ENCODE measurements around the gene IL4R. TPM values are rescaled to one million over a fixed set of nuclear protein-coding genes. Genes with fewer than 3 reads are reported as not detected.

The IL4R gene
- total and polyA plus RNA-seq, 7 donors: 16.9 to 177 (median 55.3) TPM

DNA sequence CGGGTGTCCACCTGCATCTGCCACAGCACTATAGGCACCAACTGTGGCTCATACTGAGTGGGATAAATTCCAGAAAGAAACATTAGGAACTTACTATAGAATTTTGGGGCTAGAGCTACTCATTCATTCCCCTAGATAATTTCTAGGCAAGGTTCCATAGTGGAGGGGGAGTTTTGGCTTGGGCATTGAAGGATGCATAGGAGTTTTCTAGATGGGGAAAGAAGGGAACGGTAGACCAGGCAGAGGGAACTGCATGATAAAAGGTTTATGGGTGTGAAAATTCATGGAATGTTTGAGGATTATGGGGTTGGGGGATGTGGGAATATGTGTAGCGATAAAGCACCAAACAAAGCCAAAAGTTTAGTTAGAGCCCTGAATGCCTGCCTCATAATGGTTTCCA lies 35.5 kb downstream of the IL4R start:
- no peaks in the 10 kb centered on the region for H3K4me1 ChIP-seq
- H3K36me3 ChIP-seq: peaks cover 62 to 100% (median 95%) of the 10 kb centered on the region in 4 donors
- no peak for TF ChIP-seq EP300 (IDR thresholded peaks at IDR 0.05)
- no peak for TF ChIP-seq POLR2A (IDR thresholded peaks at IDR 0.05)
- TF ChIP-seq CTCF (IDR thresholded peaks at IDR 0.05): no peak
- TF ChIP-seq POLR2AphosphoS5 (IDR thresholded peaks at IDR 0.05): no peak
- no peak overlapping the region for H3K4me3 ChIP-seq
- no peaks in the 10 kb centered on the region for H3K27me3 ChIP-seq
- no peak overlapping the region for H3K27ac ChIP-seq
- H3K9me3 ChIP-seq: no peaks in the 10 kb centered on the region
- no peak for DNase-seq
- intact Hi-C loops (cut with DNase I): no loop called here
- 97 to 98% methylated on average over 3 of the region's 3 CpGs for WGBS, 2 donors

- DNase-seq: no peak
- 76 to 95% methylated on average over 3 of the region's 3 CpGs for WGBS, 2 donors
- H3K9me3 ChIP-seq: no peaks in the 10 kb centered on the region
- H3K4me1 ChIP-seq: no peaks in the 10 kb centered on the region
- TF ChIP-seq POLR2A (IDR thresholded peaks at IDR 0.05) (no peak), EP300 (IDR thresholded peaks at IDR 0.05) (no peak), POLR2AphosphoS5 (IDR thresholded peaks at IDR 0.05) (no peak), CTCF (IDR thresholded peaks at IDR 0.05) (no peak)
- H3K4me3 ChIP-seq: no peak overlapping the region
- H3K36me3 ChIP-seq: peaks cover 60 to 100% (median 95%) of the 10 kb centered on the region in 4 donors
- H3K27me3 ChIP-seq: no peaks in the 10 kb centered on the region
- intact Hi-C loops (cut with DNase I): no loop called here
- no peak overlapping the region for H3K27ac ChIP-seq
These were observed 36.2 kb downstream of the IL4R start for GRCh38 chr16:27350006-27350405.

DNA sequence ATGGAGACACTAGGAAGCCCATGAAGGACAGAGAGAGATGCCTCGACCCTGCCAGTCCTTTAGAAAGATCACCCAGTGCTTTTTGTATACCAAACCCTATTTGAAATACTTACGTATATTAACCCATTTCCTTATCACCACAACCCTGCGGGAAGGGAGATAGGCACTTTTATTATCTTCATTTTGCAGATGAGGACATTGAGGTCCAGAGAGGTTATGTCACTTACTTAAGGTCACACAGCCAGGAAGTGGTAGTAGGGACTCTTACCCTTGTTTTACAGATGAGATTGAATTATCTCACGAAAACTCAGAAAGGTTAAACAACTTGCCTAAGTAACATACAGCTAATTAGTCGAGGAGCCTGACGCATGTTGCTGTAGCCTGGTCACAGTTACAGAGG lies 38.2 kb downstream of the IL4R start:
- TF ChIP-seq POLR2A (IDR thresholded peaks at IDR 0.05) (no peak), POLR2AphosphoS5 (IDR thresholded peaks at IDR 0.05) (no peak), EP300 (IDR thresholded peaks at IDR 0.05) (no peak), CTCF (IDR thresholded peaks at IDR 0.05) (no peak)
- Histone ChIP-seq H3K27ac (peak overlapping the region in 1 of 4 donors; percentile 4), H3K9me3 (no peaks in the 10 kb centered on the region), H3K27me3 (no peaks in the 10 kb centered on the region), H3K36me3 (peaks cover 51 to 100% (median 94%) of the 10 kb centered on the region in 4 donors), H3K4me1 (no peaks in the 10 kb centered on the region), H3K4me3 (no peak overlapping the region)
- intact Hi-C loops (cut with DNase I): no loop called here
- 90 to 95% methylated on average over 6 of the region's 6 CpGs for WGBS, 2 donors
- no peak for DNase-seq

DNA sequence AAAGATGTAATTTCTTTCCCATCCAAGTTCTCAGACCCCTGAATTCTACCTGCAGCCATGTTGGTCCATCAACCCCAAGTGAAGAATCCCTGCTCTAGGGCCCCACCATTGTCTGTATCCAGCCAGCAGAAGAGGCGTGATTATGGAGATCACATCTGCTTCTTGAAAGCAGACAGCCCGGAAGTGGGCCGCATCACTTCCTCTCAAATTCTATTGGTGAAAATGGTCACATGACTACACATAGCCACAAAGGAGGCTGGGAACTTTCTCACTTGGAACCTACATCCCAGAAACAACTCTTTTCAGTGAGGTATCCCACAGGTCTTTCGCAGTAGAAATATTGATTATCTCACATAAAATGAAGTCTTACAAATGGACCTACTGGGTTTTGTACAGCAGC lies 40.1 kb downstream of the IL4R start:
- H3K36me3 ChIP-seq: peaks cover 49 to 100% (median 91%) of the 10 kb centered on the region in 4 donors
- intact Hi-C loops (cut with DNase I): no loop called here

GRCh38 chr16:27355610-27356009 lies 41.8 kb downstream of the IL4R start:
- H3K4me3 ChIP-seq: no peak overlapping the region
- peak; percentile 82 for DNase-seq
- intact Hi-C loops (cut with DNase I): no loop called here
- peaks cover 57 to 98% (median 90%) of the 10 kb centered on the region in 4 donors for H3K36me3 ChIP-seq
- H3K9me3 ChIP-seq: no peaks in the 10 kb centered on the region
- H3K4me1 ChIP-seq: no peaks in the 10 kb centered on the region
- H3K27me3 ChIP-seq: no peaks in the 10 kb centered on the region
- 82% methylated on average over 12 of the region's 12 CpGs for WGBS, 2 donors
- peak overlapping the region in 3 of 4 donors; percentile 14 to 40 (median 30) for H3K27ac ChIP-seq
- TF ChIP-seq EP300 (IDR thresholded peaks at IDR 0.05): no peak
- TF ChIP-seq CTCF (IDR thresholded peaks at IDR 0.05): peak in 2 of 4 experiments; percentile 25 to 37
- TF ChIP-seq POLR2AphosphoS5 (IDR thresholded peaks at IDR 0.05): peak; percentile 23 to 62 (median 34)

More for the DNA sequence above, 40.1 kb downstream of the IL4R start:
- H3K27ac ChIP-seq: peak overlapping the region in 1 of 4 donors; percentile 21
- TF ChIP-seq POLR2AphosphoS5 (IDR thresholded peaks at IDR 0.05): peak in 1 of 4 donors; percentile 2
- TF ChIP-seq EP300 (IDR thresholded peaks at IDR 0.05): no peak
- H3K4me3 ChIP-seq: no peak overlapping the region
- no peaks in the 10 kb centered on the region for H3K9me3 ChIP-seq
- no peaks in the 10 kb centered on the region for H3K4me1 ChIP-seq
- WGBS, 2 donors: 94 to 96% methylated on average over 4 of the region's 4 CpGs
- no peaks in the 10 kb centered on the region for H3K27me3 ChIP-seq
- no peak for DNase-seq
